OCI-LY7 (cell line): ENCODE results near the gene KLHL25. TPM values are rescaled to one million over a fixed set of nuclear protein-coding genes. Genes with fewer than 3 reads are reported as not detected.

Source experiments
- BruUV-seq: library from RNA; stranded (reverse); fragments of 400-500 nt; replicated peaks from 2 replicates; lab custom pipeline; 2021; lab: Mats Ljungman, UMichigan
- CTCF ChIA-PET: fragments of 300-600 bp; sonication (Branson Sonifier 250); formaldehyde crosslinking; loops from one replicate; lab custom pipeline; 2022; ENCODE audit warnings: antibody characterized with exemption; ENCODE audit not compliant: unreplicated experiment; lab: Charles Lee
- POLR2A ChIA-PET: fragments of 300-600 bp; sonication (Branson Sonifier 250); formaldehyde crosslinking; loops from one replicate; lab custom pipeline; 2022; ENCODE audit warnings: antibody characterized with exemption; lab: Charles Lee
- DNase-seq: peaks from one replicate; pipeline ENCODE4 v3.0.0-alpha.2; 2015; ENCODE audit warnings: low spot score
- H2AFZ ChIP-seq: fragments of 200-600 bp; sonication (generic), shearing (Covaris generic); 2 replicates; pipeline ENCODE4 v1.6.1; 2014; ENCODE audit warnings: mild to moderate bottlenecking, antibody characterized with exemption, low read length, moderate library complexity
- H3K27ac ChIP-seq: fragments of 200-600 bp; sonication (generic); 2 replicates; pipeline ENCODE4 v1.5.1; 2014; ENCODE audit warnings: mixed run types, low read depth, mild to moderate bottlenecking, moderate library complexity, low read length, inconsistent platforms; ENCODE audit not compliant: poor library complexity, severe bottlenecking
- H3K36me3 ChIP-seq: fragments of 200-600 bp; sonication (generic); 2 replicates; pipeline ENCODE4 v1.6.1; 2014; ENCODE audit warnings: mild to moderate bottlenecking, antibody characterized with exemption, low read length, moderate library complexity, mixed read lengths; ENCODE audit not compliant: insufficient read depth
- H3K4me1 ChIP-seq: fragments of 200-600 bp; sonication (generic); 2 replicates; pipeline ENCODE4 v1.5.1; 2014; ENCODE audit warnings: mild to moderate bottlenecking, low read length; ENCODE audit not compliant: insufficient read depth, poor library complexity, severe bottlenecking
- H3K4me2 ChIP-seq: fragments of 200-600 bp; sonication (generic); 2 replicates; pipeline ENCODE4 v1.6.1; 2014; ENCODE audit warnings: mild to moderate bottlenecking, low read length
- H3K4me3 ChIP-seq: fragments of 200-600 bp; sonication (generic); 2 replicates; pipeline ENCODE4 v1.5.1; 2014; ENCODE audit warnings: mild to moderate bottlenecking, low read depth, low read length; ENCODE audit not compliant: poor library complexity, severe bottlenecking
- H3K79me2 ChIP-seq: fragments of 200-600 bp; sonication (generic); 2 replicates; pipeline ENCODE4 v1.6.1; 2016; ENCODE audit warnings: low read depth, mild to moderate bottlenecking, low read length, moderate library complexity, mixed read lengths; ENCODE audit not compliant: insufficient read depth
- H3K9me2 ChIP-seq: fragments of 200-600 bp; sonication (generic); 2 replicates; pipeline ENCODE4 v1.6.1; 2016; ENCODE audit warnings: mild to moderate bottlenecking, low read length, mixed read lengths; ENCODE audit not compliant: insufficient read depth
- H3K9me3 ChIP-seq: fragments of 200-600 bp; sonication (generic); 2 replicates; pipeline ENCODE4 v1.6.1; 2014; ENCODE audit warnings: mild to moderate bottlenecking, mixed run types, low read length, mixed read lengths
- H4K20me1 ChIP-seq: fragments of 200-600 bp; sonication (generic); 2 replicates; pipeline ENCODE4 v1.6.1; 2014; ENCODE audit warnings: mild to moderate bottlenecking, antibody characterized with exemption, low read length, moderate library complexity, mixed read lengths; ENCODE audit not compliant: insufficient read depth
- EZH2phosphoT487 ChIP-seq: fragments of 200-600 bp; sonication (generic); IDR thresholded peaks from 2 replicates; pipeline ENCODE4 v1.6.1; 2018; ENCODE audit warnings: low read depth, borderline replicate concordance, mild to moderate bottlenecking, mixed run types, antibody characterized with exemption, low read length, moderate library complexity, mixed read lengths
- intact Hi-C: fragments of 100-400 bp; cut with micrococcal nuclease; formaldehyde crosslinking; loops from one replicate; pipeline ENCODE4 v1.10.0; 2022; ENCODE audit not compliant: unreplicated experiment
- total RNA-seq, 2 experiments: library from RNA; depleted of rRNA in 1 of 2; stranded (reverse); fragments of >200 nt in 1 of 2; shearing (Covaris generic) in 1 of 2; gene quantifications; 2 replicates each; pipeline ENCODE4 v1.2.3, GENCODE V29; 2014 to 2022
- TF ChIP-seq, protein P1 (sequence below): fragments of 200-600 bp; sonication (generic); conservative IDR thresholded peaks from 2 replicates; pipeline ENCODE4 v1.5.1; 2014; ENCODE audit warnings: mild to moderate bottlenecking, antibody characterized with exemption, low read length, moderate library complexity, mixed read lengths

Gene KLHL25
- total RNA-seq, 2 experiments from 2014 or later = 5.1 to 7.7 TPM

DNA sequence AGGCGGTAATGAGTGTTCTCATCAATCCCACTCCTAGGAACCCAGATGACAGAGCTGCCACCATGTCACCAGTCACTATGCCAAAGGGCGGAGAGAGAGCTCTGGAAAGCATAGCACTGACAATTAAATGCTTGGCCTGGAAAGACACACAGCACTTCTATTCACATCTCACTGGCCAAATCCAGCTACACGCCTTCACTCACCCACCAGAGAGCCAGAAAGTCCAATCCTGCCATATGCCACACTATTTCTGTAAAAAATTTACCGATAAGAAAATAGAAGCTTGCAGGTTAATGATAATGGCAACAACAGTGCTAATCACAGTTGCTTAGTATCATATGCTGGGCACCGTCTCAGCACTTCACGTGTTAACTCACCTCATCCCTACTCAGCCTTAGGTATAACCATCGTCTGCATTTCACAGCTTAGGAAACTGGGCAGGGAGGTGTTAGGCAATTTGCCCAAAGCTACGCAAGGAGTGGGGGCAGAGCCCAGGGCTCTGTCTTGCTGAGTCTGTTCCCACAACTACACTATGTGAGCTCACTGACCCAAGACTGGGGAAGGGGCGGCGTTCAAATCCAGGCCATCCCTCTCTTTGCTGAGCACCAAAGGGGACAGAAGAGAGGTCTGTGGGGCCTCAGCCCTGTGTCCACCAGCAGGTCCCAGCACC, 16.5 kb downstream of the KLHL25 start:
- Histone ChIP-seq H4K20me1 (no peaks in the 10 kb centered on the region), H3K9me3 (no peaks in the 10 kb centered on the region), H3K4me1 (no peaks in the 10 kb centered on the region), H3K4me3 (no peak overlapping the region), H3K36me3 (no peaks in the 10 kb centered on the region), H3K79me2 (no peaks in the 10 kb centered on the region), H3K9me2 (no peaks in the 10 kb centered on the region), H3K4me2 (no peak overlapping the region), H2AFZ (no peak overlapping the region), H3K27ac (no peak overlapping the region)
- TF ChIP-seq, protein P1, sequence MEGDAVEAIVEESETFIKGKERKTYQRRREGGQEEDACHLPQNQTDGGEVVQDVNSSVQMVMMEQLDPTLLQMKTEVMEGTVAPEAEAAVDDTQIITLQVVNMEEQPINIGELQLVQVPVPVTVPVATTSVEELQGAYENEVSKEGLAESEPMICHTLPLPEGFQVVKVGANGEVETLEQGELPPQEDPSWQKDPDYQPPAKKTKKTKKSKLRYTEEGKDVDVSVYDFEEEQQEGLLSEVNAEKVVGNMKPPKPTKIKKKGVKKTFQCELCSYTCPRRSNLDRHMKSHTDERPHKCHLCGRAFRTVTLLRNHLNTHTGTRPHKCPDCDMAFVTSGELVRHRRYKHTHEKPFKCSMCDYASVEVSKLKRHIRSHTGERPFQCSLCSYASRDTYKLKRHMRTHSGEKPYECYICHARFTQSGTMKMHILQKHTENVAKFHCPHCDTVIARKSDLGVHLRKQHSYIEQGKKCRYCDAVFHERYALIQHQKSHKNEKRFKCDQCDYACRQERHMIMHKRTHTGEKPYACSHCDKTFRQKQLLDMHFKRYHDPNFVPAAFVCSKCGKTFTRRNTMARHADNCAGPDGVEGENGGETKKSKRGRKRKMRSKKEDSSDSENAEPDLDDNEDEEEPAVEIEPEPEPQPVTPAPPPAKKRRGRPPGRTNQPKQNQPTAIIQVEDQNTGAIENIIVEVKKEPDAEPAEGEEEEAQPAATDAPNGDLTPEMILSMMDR = no peak
- TF ChIP-seq EZH2phosphoT487 = no peak
- POLR2A ChIA-PET = interaction anchor here (0.6 to 1.0 kb wide), 5 partner anchors 15 to 1890 kb away, joined by 3 to 4 read pairs (median 3); no protein-coding TSS in a partner anchor
- intact Hi-C loops = no loop called here
- CTCF ChIA-PET = interaction anchor here (0.6 to 1.3 kb wide), 3 partner anchors 12 to 41 kb away, joined by 3 to 5 read pairs (median 4); no protein-coding TSS in a partner anchor
- BruUV-seq = no TSS peak
- no peak for DNase-seq

DNA sequence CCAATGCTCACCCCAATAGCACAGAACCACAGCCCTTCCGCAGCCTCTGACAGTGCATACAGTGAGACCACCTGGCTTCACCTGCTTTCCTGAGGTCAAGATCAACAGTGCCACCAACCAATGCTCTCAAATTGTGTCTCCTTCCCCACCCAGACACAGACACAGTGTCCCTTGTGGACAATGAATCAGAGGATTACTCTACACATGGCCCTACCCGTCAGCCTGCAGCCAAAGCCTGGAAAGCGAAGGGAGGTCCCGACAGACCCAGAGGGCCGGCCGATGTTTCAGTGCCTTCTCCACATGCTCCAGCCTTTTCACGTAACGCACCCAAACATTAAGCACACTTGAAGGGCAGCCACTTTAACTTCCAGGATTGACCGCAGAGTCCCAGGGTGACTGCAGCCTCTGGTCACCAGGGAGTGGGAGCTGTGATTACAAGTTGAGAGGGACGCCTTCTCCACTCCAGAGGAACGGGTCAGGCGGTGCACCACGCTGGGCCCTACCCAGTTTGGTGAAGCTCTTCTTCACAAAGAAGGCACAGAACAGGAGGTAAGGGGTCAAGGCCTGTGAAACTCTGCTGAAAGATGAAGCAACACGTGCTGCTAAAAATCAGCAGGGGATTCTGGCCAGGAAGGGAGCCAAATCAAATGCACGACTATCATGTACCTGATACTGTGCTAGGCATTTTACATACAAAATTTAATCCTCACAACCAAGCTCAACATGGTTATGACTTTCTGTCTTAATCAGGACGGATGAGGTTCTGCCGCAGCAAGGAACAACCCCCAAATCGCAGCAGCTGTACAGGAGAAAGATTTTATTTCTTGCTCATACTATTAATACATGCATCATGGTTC, 17.2 kb downstream of the KLHL25 start:
- Histone ChIP-seq H3K79me2 (no peaks in the 10 kb centered on the region), H4K20me1 (no peaks in the 10 kb centered on the region), H2AFZ (no peak overlapping the region), H3K9me2 (no peaks in the 10 kb centered on the region), H3K36me3 (no peaks in the 10 kb centered on the region), H3K4me1 (no peaks in the 10 kb centered on the region), H3K27ac (no peak overlapping the region), H3K4me2 (no peak overlapping the region), H3K9me3 (no peaks in the 10 kb centered on the region), H3K4me3 (no peak overlapping the region)
- ChIA-PET CTCF (interaction anchor here (1.3 kb wide), 1 partner anchor 16 kb away, joined by 4 read pairs; no protein-coding TSS in a partner anchor), POLR2A (interaction anchor here (0.6 to 1.0 kb wide), 2 partner anchors 38 to 158 kb away, joined by 3 read pairs; no protein-coding TSS in a partner anchor)
- no peak for DNase-seq
- intact Hi-C loops = no loop called here
- TF ChIP-seq EZH2phosphoT487 = no peak
- TF ChIP-seq, protein P1 = no peak
- BruUV-seq = no TSS peak
